Right lobe of liver (tissue), 4 donors: ENCODE results near the gene PHLDB3.

Source experiments
- CTCF ChIP-seq, 4 donors: fragments of 200-600 bp in 3 of 4; fragments of 450-650 bp in 1 of 4; IDR thresholded peaks; one replicate each; pipeline versions ENCODE4 v1.5.1 to v1.8.0; 2016 to 2022; ENCODE audit warnings: antibody characterized with exemption in 4 of 4, mild to moderate bottlenecking in 2 of 4
- POLR2A ChIP-seq: fragments of 450-650 bp; IDR thresholded peaks from one replicate; pipeline ENCODE4 v1.6.1; 2017; ENCODE audit warnings: antibody characterized with exemption, mild to moderate bottlenecking
- donor health status: DM: no; HTN: no; CAD: no.
- donor health status: DM: no; HTN: no; CAD: no.
- donor health status: DM: no; HTN: yes; CAD: no.

- TF ChIP-seq POLR2A (peak; percentile 45), CTCF (IDR thresholded peaks at IDR 0.05) (no peak)
These were observed 28.5 kb upstream of the PHLDB3 start, which contains the start of gene ZNF575 for GRCh38 chr19:43532962-43533545.
